Measurements from ENCODE around the gene ST6GAL1. TPM values are rescaled to one million over a fixed set of nuclear protein-coding genes. Genes with fewer than 3 reads are reported as not detected.
"Not testable (repeated sequence)": the region's sequence is repeated elsewhere in the genome, so short reads cannot be mapped to it uniquely, and the experiment has no call there.

Gene ST6GAL1
- total RNA-seq, 6 experiments from 2014 or later = 389 to 574 (median 483) TPM

DNA sequence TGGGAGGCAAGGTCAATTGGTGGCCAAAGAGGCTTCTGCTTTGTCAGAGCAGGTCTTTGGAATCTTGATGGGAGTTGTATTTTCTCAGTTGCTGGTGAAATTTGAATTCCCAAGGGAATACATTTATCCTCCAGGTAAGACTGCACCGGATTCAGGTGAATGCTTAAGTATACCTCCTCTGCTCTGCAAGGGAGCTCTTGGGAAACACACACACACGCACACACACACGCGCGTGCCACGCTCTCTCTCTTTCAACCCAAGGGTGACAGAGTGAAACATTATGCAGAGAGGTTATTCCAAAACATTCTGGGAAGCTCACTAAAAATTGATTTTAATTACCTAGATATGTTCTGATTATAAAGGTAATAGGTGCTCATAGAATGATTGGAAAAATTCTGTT is 33.7 kb downstream of the ST6GAL1 start:
- Histone ChIP-seq H3K4me1 (peaks cover 0 to 7% (median 0%) of the 10 kb centered on the region in 4 donors), H3K27ac (no peak overlapping the region), H3K36me3 (peaks cover 0 to 4% (median 0%) of the 10 kb centered on the region in 4 donors), H3K27me3 (no peaks in the 10 kb centered on the region), H3K4me3 (no peak overlapping the region), H3K9me3 (no peaks in the 10 kb centered on the region)
- TF ChIP-seq POLR2A (IDR thresholded peaks at IDR 0.05) = no peak
- no peak for TF ChIP-seq CTCF (IDR thresholded peaks at IDR 0.05)
- no peak for DNase-seq
- 83% methylated on average over 6 of the region's 6 CpGs for WGBS (ENCODE audit: insufficient coverage, low coverage, low lambda C conversion rate, missing lambda C conversion rate)
- intact Hi-C loops (cut with DNase I) = no loop called here
- no peak for ATAC-seq

- DNase-seq = no peak
- no peak overlapping the region for H3K27ac ChIP-seq
- no peak for ATAC-seq
- WGBS (ENCODE audit: insufficient coverage, low coverage, low lambda C conversion rate, missing lambda C conversion rate) = 64% methylated on average over 9 of the region's 9 CpGs
- H3K9me3 ChIP-seq = no peaks in the 10 kb centered on the region
- H3K36me3 ChIP-seq = peaks cover 0 to 4% (median 0%) of the 10 kb centered on the region in 4 donors
- H3K4me1 ChIP-seq = peaks cover 0 to 7% (median 0%) of the 10 kb centered on the region in 4 donors
- H3K27me3 ChIP-seq = no peaks in the 10 kb centered on the region
- intact Hi-C loops (cut with DNase I) = no loop called here
- H3K4me3 ChIP-seq = no peak overlapping the region
- TF ChIP-seq CTCF (IDR thresholded peaks at IDR 0.05) (no peak), POLR2A (IDR thresholded peaks at IDR 0.05) (no peak)
Measured at GRCh38 chr3:186964616-186965015, 34.3 kb downstream of the ST6GAL1 start.

- no peak overlapping the region for H3K27ac ChIP-seq
- H3K27me3 ChIP-seq = no peaks in the 10 kb centered on the region
- peak in 3 of 4 donors; percentile 21 to 35 (median 22) for ATAC-seq
- TF ChIP-seq POLR2A (IDR thresholded peaks at IDR 0.05) (no peak), CTCF (IDR thresholded peaks at IDR 0.05) (no peak)
- DNase-seq = no peak
- H3K4me1 ChIP-seq = peaks cover 0 to 4% (median 0%) of the 10 kb centered on the region in 4 donors
- 61% methylated on average over 5 of the region's 10 CpGs for WGBS (ENCODE audit: insufficient coverage, low coverage, low lambda C conversion rate, missing lambda C conversion rate)
- H3K9me3 ChIP-seq = no peaks in the 10 kb centered on the region
- no peak overlapping the region for H3K4me3 ChIP-seq
- peaks cover 0 to 4% (median 0%) of the 10 kb centered on the region in 4 donors for H3K36me3 ChIP-seq
- intact Hi-C loops (cut with DNase I) = no loop called here
Measured at GRCh38 chr3:186965141-186965879, 35.0 kb downstream of the ST6GAL1 start.

GRCh38 chr3:186966406-186966805 is 36.1 kb downstream of the ST6GAL1 start:
- ATAC-seq (no peak), DNase-seq (no peak)
- 85% methylated on average over 5 of the region's 6 CpGs for WGBS (ENCODE audit: insufficient coverage, low coverage, low lambda C conversion rate, missing lambda C conversion rate)
- no peaks in the 10 kb centered on the region for H3K27me3 ChIP-seq
- H3K27ac ChIP-seq = no peak overlapping the region
- no peak overlapping the region for H3K4me3 ChIP-seq
- intact Hi-C loops (cut with DNase I) = no loop called here
- no peaks in the 10 kb centered on the region for H3K9me3 ChIP-seq
- H3K36me3 ChIP-seq = peaks cover 0 to 4% (median 0%) of the 10 kb centered on the region in 4 donors
- peaks cover 0 to 11% (median 4%) of the 10 kb centered on the region in 4 donors for H3K4me1 ChIP-seq
- TF ChIP-seq POLR2A (IDR thresholded peaks at IDR 0.05) (no peak), CTCF (IDR thresholded peaks at IDR 0.05) (no peak)

GRCh38 chr3:186967236-186967635 is 36.9 kb downstream of the ST6GAL1 start:
- peak in 1 of 3 donors; percentile 25 for DNase-seq
- ATAC-seq; H3K4me3 ChIP-seq; H3K27ac ChIP-seq; H3K9me3 ChIP-seq; H3K27me3 ChIP-seq; H3K36me3 ChIP-seq; intact Hi-C loops (cut with DNase I): not testable (repeated sequence)
- WGBS (ENCODE audit: insufficient coverage, low coverage, low lambda C conversion rate, missing lambda C conversion rate) = 78% methylated on average over 6 of the region's 11 CpGs
- H3K4me1 ChIP-seq = peaks cover 0 to 19% (median 11%) of the 10 kb centered on the region in 4 donors
